Motor neuron (in vitro differentiated cells): ENCODE data around the gene ABCC6. TPM values are rescaled to one million over a fixed set of nuclear protein-coding genes. Genes with fewer than 3 reads are reported as not detected.
"Not testable (repeated sequence)": the region's sequence is repeated elsewhere in the genome, so short reads cannot be mapped to it uniquely, and the experiment has no call there.

Experiments
- ATAC-seq, 8 experiments: fragments of 200-7000 bp; cut with Tn5 transposase; replicated peaks in 6 of 8; 2 replicates each; pipeline ENCODE4 v1.8.0; 2021; ENCODE audit warnings: mild to moderate bottlenecking in 8 of 8, moderate library complexity in 8 of 8
- H3K27ac ChIP-seq, 2 donors: fragments of 250-450 bp; sonication (Bioruptor Pico); 2 replicates each; pipeline ENCODE4 v1.9.0; 2021; ENCODE audit warnings: antibody characterized with exemption in 2 of 2, mild to moderate bottlenecking in 2 of 2, moderate library complexity in 1 of 2
- H3K4me1 ChIP-seq, 2 donors: fragments of 250-450 bp; sonication (Bioruptor Pico); replicated peaks in 1 of 2; 2 replicates each; pipeline ENCODE4 v1.6.1; 2021; ENCODE audit warnings: antibody characterized with exemption in 2 of 2, mild to moderate bottlenecking in 2 of 2, moderate library complexity in 1 of 2
- H3K4me3 ChIP-seq, 5 donors: fragments of 250-450 bp; sonication (Bioruptor Pico); 2 replicates each; pipeline ENCODE4 v1.9.0; 2021; ENCODE audit warnings: antibody characterized with exemption in 5 of 5, mild to moderate bottlenecking in 5 of 5, moderate library complexity in 4 of 5
- WGBS, 10 experiments: fragments of 450-650 bp; shearing (Covaris generic); methylation state at CpG; one replicate each; pipeline ENCODE4 v1.0.0; 2022; 5-methylcytosine and 5-hydroxymethylcytosine counted together
- in situ Hi-C, 9 experiments: fragments of 400-800 bp; cut with MboI; loops; one replicate each; pipeline ENCODE4 v1.15.0; 2021; ENCODE audit warnings: low sequenced_read_pairs in 9 of 9, low pct_unique_long_range_greater_than_20kb in 2 of 9; ENCODE audit not compliant: unreplicated experiment in 9 of 9
- total RNA-seq, 8 experiments: library from RNA; unstranded; fragments of 300-600 nt; gene quantifications; 2 replicates each; pipeline versions ENCODE4 v1.2.3 to v1.2.4, GENCODE V29; 2022

Gene ABCC6
- total RNA-seq, 8 experiments from 2014 or later = 0.33 to 3.7 (median 1.3) TPM

GRCh38 chr16:16249621-16250330 lies 26.5 kb upstream of the ABCC6 start:
- WGBS, 10 experiments = no CpG with 5 or more reads among the region's 7 CpGs
- in situ Hi-C loops, H3K27ac ChIP-seq, ATAC-seq, H3K4me3 ChIP-seq, H3K4me1 ChIP-seq: not testable (repeated sequence)

GRCh38 chr16:16247439-16247838 lies 24.1 kb upstream of the ABCC6 start:
- H3K4me3 ChIP-seq, H3K4me1 ChIP-seq, H3K27ac ChIP-seq, in situ Hi-C loops, ATAC-seq: not testable (repeated sequence)
- no CpG with 5 or more reads among the region's 3 CpGs for WGBS, 10 experiments

- H3K4me3 ChIP-seq, in situ Hi-C loops, H3K4me1 ChIP-seq, H3K27ac ChIP-seq, ATAC-seq: not testable (repeated sequence)
- WGBS, 10 experiments = no CpG with 5 or more reads among the region's 8 CpGs
These were observed 23.4 kb upstream of the ABCC6 start for GRCh38 chr16:16246578-16247262.

- H3K4me1 ChIP-seq, H3K4me3 ChIP-seq, in situ Hi-C loops, ATAC-seq, H3K27ac ChIP-seq: not testable (repeated sequence)
- 100% methylated on average over 1 of the region's 11 CpGs; no CpG with 5 or more reads in 8 of the 10 experiments for WGBS, 10 experiments
These were observed 20.6 kb upstream of the ABCC6 start for GRCh38 chr16:16243886-16244285.

- ATAC-seq, in situ Hi-C loops, H3K4me1 ChIP-seq, H3K4me3 ChIP-seq, H3K27ac ChIP-seq: not testable (repeated sequence)
- no CpG with 5 or more reads among the region's 4 CpGs for WGBS, 10 experiments
These were observed 17.4 kb upstream of the ABCC6 start for GRCh38 chr16:16240667-16241066.

GRCh38 chr16:16237738-16238137 lies 14.4 kb upstream of the ABCC6 start:
- H3K27ac ChIP-seq, in situ Hi-C loops: not testable (repeated sequence)

GRCh38 chr16:16237071-16237470 lies 13.8 kb upstream of the ABCC6 start:
- in situ Hi-C loops, H3K4me3 ChIP-seq, ATAC-seq, H3K4me1 ChIP-seq, H3K27ac ChIP-seq: not testable (repeated sequence)
- WGBS, 10 experiments = 83 to 100% (median 100%) methylated on average over 1 of the region's 6 CpGs; no CpG with 5 or more reads in 7 of the 10 experiments

More at GRCh38 chr16:16237738-16238137, 14.4 kb upstream of the ABCC6 start:
- not testable (repeated sequence) for H3K4me1 ChIP-seq, H3K4me3 ChIP-seq
- ATAC-seq = peak in 3 of 8 experiments; percentile 51 to 85 (median 65)
- WGBS, 10 experiments = no CpG with 5 or more reads among the region's 5 CpGs

- no CpG with 5 or more reads among the region's 39 CpGs for WGBS, 10 experiments
- H3K4me1 ChIP-seq, in situ Hi-C loops, H3K27ac ChIP-seq: not testable (repeated sequence)
- peak overlapping the region; percentile 18 to 37 (median 26) for H3K4me3 ChIP-seq
- ATAC-seq = peak; percentile 67 to 77 (median 71)
These were observed 9.4 kb upstream of the ABCC6 start for GRCh38 chr16:16232692-16233061.

GRCh38 chr16:16223662-16224241 lies 458 bp upstream of the ABCC6 start:
- in situ Hi-C loops, H3K27ac ChIP-seq, H3K4me1 ChIP-seq, H3K4me3 ChIP-seq: not testable (repeated sequence)
- ATAC-seq = peak; percentile 13 to 55 (median 30)
- WGBS, 10 experiments = no CpG with 5 or more reads among the region's 24 CpGs

GRCh38 chr16:16221382-16221781 lies 1.9 kb downstream of the ABCC6 start:
- ATAC-seq, H3K4me3 ChIP-seq, H3K4me1 ChIP-seq, H3K27ac ChIP-seq, in situ Hi-C loops: not testable (repeated sequence)
- no CpG with 5 or more reads among the region's 9 CpGs for whole genome bisulfite sequencing, 10 experiments

GRCh38 chr16:16220449-16220848 lies 2.8 kb downstream of the ABCC6 start:
- in situ Hi-C loops, ATAC-seq, H3K4me3 ChIP-seq, H3K4me1 ChIP-seq, H3K27ac ChIP-seq: not testable (repeated sequence)
- WGBS, 10 experiments = no CpG with 5 or more reads among the region's 9 CpGs

- H3K4me1 ChIP-seq, H3K27ac ChIP-seq, ATAC-seq, H3K4me3 ChIP-seq, in situ Hi-C loops: not testable (repeated sequence)
- WGBS, 10 experiments = no CpG with 5 or more reads among the region's 5 CpGs
These were observed 4.5 kb downstream of the ABCC6 start for GRCh38 chr16:16218787-16219186.

- H3K4me1 ChIP-seq, in situ Hi-C loops, H3K4me3 ChIP-seq, H3K27ac ChIP-seq, ATAC-seq: not testable (repeated sequence)
- no CpG with 5 or more reads among the region's 5 CpGs for WGBS, 10 experiments
These were observed 4.9 kb downstream of the ABCC6 start for GRCh38 chr16:16218349-16218748.
